ENCODE data around the gene APOL4.
"Not testable (repeated sequence)": the region's sequence is repeated elsewhere in the genome, so short reads cannot be mapped to it uniquely, and the experiment has no call there.

APOL4 gene

GRCh38 chr22:36205573-36205972 is 4.0 kb upstream of the APOL4 start:
- not testable (repeated sequence) for DNase-seq

- no peak for DNase-seq
Measured at GRCh38 chr22:36204632-36205015, 3.0 kb upstream of the APOL4 start.

- no peak for DNase-seq
Measured at GRCh38 chr22:36204001-36204631, 2.5 kb upstream of the APOL4 start.

DNA sequence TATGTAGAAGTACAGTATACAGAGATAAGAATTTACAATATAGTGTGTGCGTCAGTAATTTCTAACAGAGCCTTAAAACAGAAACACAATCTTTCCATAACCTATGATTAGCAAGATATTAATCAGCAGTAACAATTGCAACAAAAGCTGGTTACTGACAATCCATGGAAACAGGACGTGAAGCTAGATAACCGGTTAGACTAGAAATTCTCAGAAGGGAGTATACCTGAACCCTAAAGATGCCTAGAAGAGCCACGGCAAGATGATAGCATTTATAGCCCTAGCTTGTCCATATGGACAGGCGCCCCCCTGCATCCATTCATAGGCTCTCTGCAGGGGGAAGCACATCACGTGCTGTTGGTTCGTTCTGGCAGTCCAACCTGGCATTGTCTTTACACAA is 1.8 kb upstream of the APOL4 start:
- DNase-seq, result not testable (repeated sequence)

DNA sequence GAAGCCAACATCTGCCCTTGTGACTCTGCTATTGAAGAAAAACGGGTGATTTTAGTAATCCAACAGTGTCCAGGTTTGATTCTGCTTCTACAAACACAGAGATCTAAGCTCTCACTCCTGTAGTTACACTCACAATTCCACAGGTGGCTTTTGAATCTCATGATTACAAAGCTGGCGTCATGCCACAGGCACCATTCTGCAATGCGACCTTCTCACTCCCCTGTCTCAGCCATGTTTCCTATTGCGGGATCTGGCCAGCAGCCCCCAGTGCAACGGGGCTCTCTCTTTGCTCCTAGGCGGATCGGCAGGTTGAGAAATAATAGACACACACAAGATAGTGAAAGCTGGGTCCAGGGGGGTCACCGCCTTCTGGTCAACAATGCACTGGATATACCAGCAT is 1.3 kb upstream of the APOL4 start:
- DNase-seq, result not testable (repeated sequence)

DNA sequence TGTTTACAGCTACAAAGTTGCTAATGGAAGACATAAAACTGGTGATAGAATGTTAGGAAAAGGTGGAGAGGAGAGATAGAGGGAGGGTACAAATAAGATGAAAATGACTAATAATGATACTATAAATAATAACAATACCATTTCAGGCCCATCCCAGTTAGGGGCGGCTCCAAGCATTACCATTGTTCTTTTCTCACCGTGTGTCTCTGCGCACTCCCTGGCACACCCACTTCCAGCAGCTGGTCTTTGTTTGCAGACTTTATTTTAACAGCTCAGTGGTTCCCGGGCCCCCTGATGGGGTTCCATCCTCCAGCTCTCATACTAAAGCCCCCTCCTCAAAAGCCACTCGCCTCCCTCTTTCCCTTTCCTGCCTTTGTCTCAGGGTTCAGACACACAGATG is 584 bp downstream of the APOL4 start:
- not testable (repeated sequence) for DNase-seq

DNA sequence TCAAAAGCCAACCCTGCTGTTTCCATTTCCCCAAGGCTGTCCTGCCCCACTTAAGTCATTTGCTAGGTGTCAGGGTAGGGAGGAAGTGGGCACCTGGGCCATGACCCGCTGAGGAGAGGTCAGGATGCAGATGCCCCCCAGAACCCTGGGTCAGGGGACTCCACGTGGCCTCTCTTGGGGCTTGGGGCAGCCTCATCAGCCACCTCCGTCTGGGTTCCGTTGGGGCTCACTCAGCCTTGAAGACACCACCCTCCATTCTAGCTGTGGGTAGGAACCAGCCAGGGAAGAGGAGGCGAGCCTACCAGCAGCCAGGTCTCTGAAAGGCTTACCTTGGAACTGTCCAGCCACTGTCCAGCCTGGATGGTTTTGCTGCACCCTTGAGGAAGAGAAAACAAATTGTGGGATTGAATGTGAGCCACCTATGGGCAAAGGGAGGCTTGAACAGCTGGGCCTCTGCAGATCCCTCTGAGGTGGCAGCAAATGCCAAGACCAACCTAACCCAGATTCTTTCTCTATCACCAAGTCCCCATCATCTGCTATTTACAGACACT is 2.5 kb downstream of the APOL4 start:
- no peak for DNase-seq

DNA sequence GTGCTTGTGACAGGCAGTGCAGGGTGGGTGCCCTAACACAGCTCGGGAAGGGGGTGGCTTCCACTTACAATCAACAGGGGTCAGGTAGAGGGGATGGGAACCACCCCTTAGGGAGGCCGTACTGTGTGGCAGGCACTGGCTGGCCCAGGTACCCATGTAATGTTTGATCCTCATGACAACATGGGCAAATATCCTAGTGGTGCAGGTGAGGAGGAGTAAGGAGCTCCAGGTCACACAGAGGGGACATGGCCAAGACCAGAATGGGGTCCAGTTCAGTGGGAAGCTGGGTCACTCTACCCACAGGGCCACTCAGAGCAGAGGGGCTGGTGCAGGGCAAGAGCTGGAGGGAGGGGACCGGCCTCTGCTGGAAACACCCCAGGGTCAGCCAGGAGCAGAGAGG is 3.1 kb downstream of the APOL4 start:
- DNase-seq, result no peak

GRCh38 chr22:36197514-36198146 is 4.0 kb downstream of the APOL4 start:
- DNase-seq, result no peak

DNA sequence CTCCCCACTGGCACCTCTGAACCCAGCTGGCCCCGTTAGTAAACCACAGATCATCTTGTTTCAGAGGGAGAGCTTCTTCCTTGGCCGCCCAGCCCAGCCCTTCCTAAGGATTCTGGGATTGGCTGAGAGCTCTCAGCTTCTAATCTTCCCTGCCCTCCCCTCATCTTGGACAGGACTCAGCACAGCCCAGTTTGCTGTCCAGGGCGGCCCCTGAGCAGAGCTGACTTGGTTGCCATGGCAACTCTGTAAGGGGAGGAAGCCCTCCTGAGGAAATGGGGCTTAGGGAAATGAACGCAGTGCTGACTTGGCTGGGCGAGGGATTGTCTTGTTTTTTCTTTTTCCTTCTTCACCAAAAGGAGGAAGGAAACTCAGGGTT is 4.6 kb downstream of the APOL4 start:
- DNase-seq, result no peak

DNA sequence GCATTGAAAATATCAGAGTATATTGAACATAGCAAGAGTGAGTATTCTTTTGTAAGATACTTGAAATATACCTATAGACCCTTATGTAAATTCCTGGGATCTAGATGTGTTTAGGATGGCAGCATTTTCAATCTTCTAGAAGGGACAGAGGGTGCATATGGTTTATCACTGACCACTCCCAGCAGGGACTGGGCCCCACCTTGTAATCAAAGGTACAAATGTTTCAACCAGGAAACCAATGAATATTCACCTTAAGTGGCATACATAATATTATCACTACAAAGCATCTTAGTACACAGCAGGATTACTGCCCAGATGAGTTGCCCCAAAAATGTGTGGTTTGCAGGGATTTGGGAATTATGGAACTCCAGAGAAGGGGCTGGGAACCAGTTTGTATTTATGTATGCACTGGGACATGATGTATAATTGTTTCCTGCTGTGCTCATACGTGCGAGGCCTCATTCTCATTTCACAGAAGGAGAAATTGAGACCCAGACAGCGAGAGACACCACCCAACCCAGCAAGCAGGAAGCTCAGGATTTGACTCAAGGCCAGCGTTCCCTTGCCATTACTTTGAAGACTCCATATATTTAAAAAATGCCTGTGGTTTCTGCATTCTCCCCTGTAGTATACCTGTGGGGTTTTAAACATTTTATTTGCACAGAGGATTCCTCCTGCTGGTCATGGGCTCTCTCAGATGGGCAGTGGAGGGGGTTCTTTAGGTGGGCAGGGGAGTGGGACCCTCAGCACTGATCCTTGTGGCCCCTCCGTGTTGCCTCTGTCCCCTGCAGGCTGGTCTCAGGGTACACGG is 5.2 kb downstream of the APOL4 start:
- DNase-seq, result no peak

- DNase-seq, result no peak
Measured at GRCh38 chr22:36194971-36195370, 6.6 kb downstream of the APOL4 start.

DNA sequence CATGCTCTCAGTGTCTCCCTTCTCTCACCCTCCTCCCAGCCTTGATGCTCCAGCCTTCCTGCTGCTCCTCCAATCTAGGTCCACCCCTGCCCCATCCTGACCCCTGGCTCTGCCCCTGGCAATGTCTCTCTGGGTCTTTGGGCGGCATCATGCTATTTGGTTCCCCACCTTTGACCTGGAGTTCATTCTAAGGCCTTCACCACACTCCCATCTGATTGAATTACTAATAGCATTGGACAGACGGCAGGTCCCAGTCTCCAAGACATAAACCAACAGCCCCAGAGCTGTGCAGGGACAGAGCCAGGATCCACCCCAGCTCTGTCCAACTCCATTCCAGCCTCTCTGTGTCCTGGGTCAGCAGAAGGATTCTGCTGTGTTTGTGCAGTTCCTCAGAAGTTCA is 7.2 kb downstream of the APOL4 start:
- no peak for DNase-seq

GRCh38 chr22:36193577-36193976 is 8.0 kb downstream of the APOL4 start:
- DNase-seq, result no peak

DNA sequence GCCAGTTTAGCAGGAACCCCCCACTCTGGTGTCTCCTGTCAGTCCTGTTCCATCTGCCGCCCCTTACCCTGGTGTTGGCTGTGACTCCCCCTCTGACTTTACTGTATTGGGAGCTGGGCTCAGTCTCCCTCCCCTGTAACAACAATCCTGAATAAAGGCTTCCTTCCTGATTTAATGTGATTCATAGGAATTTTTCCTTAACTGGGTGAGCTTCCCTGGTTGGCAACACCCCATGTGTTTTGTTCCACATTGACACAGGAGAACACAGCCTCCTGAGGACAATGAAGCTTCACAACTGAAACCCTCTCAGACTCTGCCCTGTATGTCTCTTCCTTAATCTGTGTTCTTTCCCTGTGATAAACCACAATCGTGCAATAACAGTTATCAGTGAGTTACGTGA is 8.4 kb downstream of the APOL4 start:
- DNase-seq, result no peak

- DNase-seq, result no peak
Measured at GRCh38 chr22:36192542-36192941, 9.1 kb downstream of the APOL4 start.

- no peak for DNase-seq
Measured at GRCh38 chr22:36191106-36191836, 10.3 kb downstream of the APOL4 start.

GRCh38 chr22:36187862-36188261 is 13.7 kb downstream of the APOL4 start:
- DNase-seq, result not testable (repeated sequence)

DNA sequence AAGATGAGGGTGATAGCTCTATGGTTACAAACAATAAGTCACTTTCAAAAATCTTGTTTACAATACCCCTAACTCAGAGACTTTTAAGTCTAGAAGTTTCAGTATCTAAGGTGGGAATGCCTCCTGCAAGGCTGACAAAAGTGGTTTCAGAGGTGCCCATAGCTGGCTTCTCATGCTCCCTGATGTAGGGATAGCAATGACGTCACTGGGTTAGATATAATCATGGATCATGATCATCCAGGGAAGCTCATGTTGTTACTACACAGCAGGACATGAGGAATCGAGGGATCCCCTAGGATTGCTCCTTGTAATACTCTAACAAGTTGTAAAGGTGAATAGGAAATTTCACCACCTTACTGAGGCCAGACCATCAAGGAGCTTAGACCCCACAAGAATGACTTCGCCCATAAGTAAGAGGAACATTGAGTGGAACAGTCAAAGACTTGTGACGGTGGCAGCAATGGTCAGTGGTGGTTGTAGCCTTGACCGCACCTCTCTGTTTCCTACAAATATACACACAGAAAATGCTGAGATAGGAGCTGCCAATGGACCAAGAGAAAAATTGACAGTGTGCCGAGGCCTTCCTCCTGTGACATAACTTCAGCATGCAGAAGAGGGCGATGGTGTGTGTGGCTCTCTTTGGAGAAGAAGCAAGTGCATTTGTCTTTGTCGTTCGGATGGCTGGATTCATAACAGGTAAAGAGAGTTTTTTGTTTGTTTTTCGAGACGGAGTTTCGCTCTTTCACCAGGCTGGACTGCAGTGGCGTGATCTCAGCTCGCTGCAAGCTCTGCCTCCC is 15.6 kb downstream of the APOL4 start:
- DNase-seq, result no peak

DNA sequence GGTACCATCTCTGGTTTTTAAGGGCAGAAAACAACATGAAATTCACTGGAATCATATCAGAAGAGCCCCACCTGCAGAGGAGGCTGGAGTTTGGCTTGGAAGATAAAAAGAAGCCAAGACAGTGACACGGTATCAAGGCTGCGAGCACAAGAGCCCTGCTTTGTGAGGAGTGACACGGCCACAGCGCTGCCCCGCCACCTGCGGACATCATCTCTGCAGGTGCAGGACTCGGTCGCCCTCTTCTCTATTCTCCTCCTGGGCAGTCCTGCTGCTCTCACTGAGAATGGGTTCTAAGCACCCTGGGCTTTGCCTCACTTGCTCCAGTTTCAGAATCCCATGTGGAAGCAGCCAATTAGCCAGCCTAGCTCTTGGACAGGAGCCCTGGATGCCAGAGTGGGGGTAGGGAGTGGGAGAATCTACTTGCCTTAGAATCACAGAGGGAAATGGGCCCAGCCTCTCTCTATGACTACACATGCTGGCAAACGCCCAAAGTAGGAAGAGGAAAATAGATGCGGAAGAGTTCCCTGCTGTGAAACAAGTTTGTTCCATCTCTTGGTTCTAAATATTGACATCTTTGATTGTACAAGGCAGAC is 17.1 kb downstream of the APOL4 start:
- DNase-seq, result no peak

GRCh38 chr22:36183446-36183845 is 18.2 kb downstream of the APOL4 start:
- DNase-seq, result no peak

DNA sequence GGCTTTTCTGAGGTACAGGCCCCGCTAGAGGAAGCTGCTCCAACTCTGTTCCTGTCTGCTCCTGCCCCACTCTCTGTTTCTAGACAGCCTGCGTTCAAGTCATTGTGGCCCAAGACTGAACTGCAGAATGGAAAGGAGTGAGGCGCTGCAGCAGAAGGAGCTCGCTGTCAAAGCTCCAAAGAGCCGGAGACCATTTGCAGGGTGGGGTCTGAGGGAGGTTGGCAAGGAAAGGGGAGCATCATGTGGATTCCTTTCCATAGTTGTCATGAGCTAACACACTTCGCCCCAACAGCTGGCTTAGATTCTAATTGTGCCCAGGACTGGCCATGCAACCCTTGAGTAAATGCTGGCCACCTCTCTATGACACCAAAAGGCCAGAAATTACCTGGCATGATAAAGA is 18.8 kb downstream of the APOL4 start:
- DNase-seq, result no peak

All from activated CD4-positive, CD25-positive, alpha-beta regulatory T cell (primary cell).